BLaER1 (cell line): Measurements from ENCODE around the gene FAM240A.

Experiments
- H3K27ac ChIP-seq: shearing (Covaris generic); formaldehyde crosslinking; 2 replicates; pipeline ENCODE4 v1.8.1; 2022
- H3K27me3 ChIP-seq: shearing (Covaris generic); formaldehyde crosslinking; 2 replicates; pipeline ENCODE4 v1.8.1; 2022
- H3K36me3 ChIP-seq: shearing (Covaris generic); formaldehyde crosslinking; 2 replicates; pipeline ENCODE4 v1.8.1; 2022
- H3K4me1 ChIP-seq: shearing (Covaris generic); formaldehyde crosslinking; 2 replicates; pipeline ENCODE4 v1.8.1; 2022
- H3K4me2 ChIP-seq: shearing (Covaris generic); formaldehyde crosslinking; 2 replicates; pipeline ENCODE4 v1.8.1; 2022
- H3K4me3 ChIP-seq: shearing (Covaris generic); formaldehyde crosslinking; 2 replicates; pipeline ENCODE4 v1.8.1; 2022
- H3K9ac ChIP-seq: shearing (Covaris generic); formaldehyde crosslinking; 2 replicates; pipeline ENCODE4 v1.8.1; 2022
- H3K9me3 ChIP-seq: shearing (Covaris generic); formaldehyde crosslinking; 2 replicates; pipeline ENCODE4 v1.8.1; 2022
- H4K20me1 ChIP-seq: shearing (Covaris generic); formaldehyde crosslinking; 2 replicates; pipeline ENCODE4 v1.8.1; 2022
- Cebpa-rat ChIP-seq: shearing (Covaris generic); IDR thresholded peaks from 2 replicates; pipeline ENCODE4 v1.8.1; 2022

Gene FAM240A

GRCh38 chr3:46672349-46672695 is 60.0 kb downstream of the FAM240A start:
- Histone ChIP-seq H3K4me3 (no peak overlapping the region), H3K4me1 (peaks cover 11% of the 10 kb centered on the region), H3K9me3 (no peaks in the 10 kb centered on the region), H3K9ac (no peak overlapping the region), H3K27ac (no peak overlapping the region), H3K27me3 (no peaks in the 10 kb centered on the region), H3K4me2 (no peak overlapping the region), H3K36me3 (no peaks in the 10 kb centered on the region), H4K20me1 (no peaks in the 10 kb centered on the region)
- TF ChIP-seq Cebpa-rat = no peak

- Histone ChIP-seq H3K36me3 (no peaks in the 10 kb centered on the region), H3K27ac (no peak overlapping the region), H3K9ac (no peak overlapping the region), H3K4me3 (no peak overlapping the region), H3K27me3 (no peaks in the 10 kb centered on the region), H4K20me1 (no peaks in the 10 kb centered on the region), H3K4me1 (peaks cover 11% of the 10 kb centered on the region), H3K9me3 (no peaks in the 10 kb centered on the region), H3K4me2 (no peak overlapping the region)
- TF ChIP-seq Cebpa-rat = no peak
These were observed 61.1 kb downstream of the FAM240A start for GRCh38 chr3:46673151-46674030.

DNA sequence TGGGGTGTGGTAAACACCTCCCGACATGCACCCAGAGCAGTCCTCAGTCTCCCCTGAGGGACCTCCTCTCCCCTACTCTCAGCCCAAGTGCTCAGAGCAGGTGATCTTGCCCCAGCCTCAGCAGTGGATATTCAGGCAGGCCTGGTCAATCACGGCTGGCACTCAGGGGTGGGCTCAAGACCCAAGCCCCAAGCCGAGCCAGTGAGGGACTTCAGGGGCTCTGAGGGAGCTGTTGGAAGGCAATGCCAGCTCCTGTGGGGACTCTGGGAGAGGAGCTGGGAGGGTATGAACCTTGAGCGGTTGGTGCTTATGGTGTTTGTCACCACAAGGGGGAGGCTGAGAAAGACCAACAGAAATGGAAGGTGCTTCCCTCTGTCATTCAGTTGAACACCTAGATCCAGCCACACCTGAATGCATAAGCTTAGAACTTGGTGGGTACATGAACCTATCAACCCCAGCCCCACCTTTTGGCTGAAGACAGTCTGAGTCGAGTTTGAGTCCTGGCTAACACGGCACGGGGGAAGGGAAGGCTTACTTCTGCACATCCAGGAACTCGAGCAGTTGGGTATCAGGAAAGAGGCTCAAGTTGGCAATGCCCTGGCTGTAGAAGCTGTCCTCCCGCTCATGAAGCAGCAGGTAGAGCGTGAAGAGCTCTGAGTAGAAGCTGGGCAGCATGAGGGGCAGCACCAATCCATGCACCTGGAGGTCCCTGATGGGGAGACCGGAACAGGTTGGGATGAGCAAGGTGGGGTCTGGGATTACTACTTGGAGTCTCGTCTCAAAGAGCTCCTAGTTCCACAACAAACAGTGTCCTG is 61.9 kb downstream of the FAM240A start:
- H3K9ac ChIP-seq = no peak overlapping the region
- no peak overlapping the region for H3K27ac ChIP-seq
- no peaks in the 10 kb centered on the region for H3K9me3 ChIP-seq
- no peak overlapping the region for H3K4me2 ChIP-seq
- H3K4me3 ChIP-seq = no peak overlapping the region
- no peaks in the 10 kb centered on the region for H3K27me3 ChIP-seq
- peaks cover 16% of the 10 kb centered on the region for H3K4me1 ChIP-seq
- TF ChIP-seq Cebpa-rat = no peak
- H3K36me3 ChIP-seq = no peaks in the 10 kb centered on the region
- H4K20me1 ChIP-seq = no peaks in the 10 kb centered on the region

DNA sequence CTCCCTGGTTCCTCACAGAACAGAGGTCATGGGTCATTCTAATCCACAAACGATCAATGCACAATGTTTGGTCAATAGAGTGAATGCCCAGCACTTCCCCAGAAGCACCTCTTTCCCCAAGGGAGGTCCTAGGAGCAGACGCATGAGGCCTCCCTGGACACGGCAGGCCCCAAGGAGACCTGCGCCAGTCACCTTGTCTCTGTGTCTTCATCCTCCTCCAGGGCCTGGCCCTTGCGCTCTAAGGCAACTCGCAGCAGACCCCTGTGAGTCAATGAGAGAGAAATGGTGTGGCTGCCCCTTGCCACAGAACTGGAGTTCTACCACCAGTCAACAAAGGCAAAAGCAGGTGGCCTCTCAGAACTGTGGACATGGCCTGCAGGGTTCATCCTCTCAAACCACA is 63.1 kb downstream of the FAM240A start:
- H3K9me3 ChIP-seq = no peaks in the 10 kb centered on the region
- H3K27ac ChIP-seq = no peak overlapping the region
- H3K9ac ChIP-seq = no peak overlapping the region
- no peak for TF ChIP-seq Cebpa-rat
- no peak overlapping the region for H3K4me2 ChIP-seq
- H3K4me3 ChIP-seq = no peak overlapping the region
- no peaks in the 10 kb centered on the region for H4K20me1 ChIP-seq
- H3K4me1 ChIP-seq = peaks cover 19% of the 10 kb centered on the region
- H3K36me3 ChIP-seq = no peaks in the 10 kb centered on the region
- H3K27me3 ChIP-seq = no peaks in the 10 kb centered on the region
